Erythroblast (primary cell): ENCODE data around the gene CELF4.

ENCODE experiments used
- DNase-seq, 2 experiments: peaks; one replicate each; lab custom pipeline; 2025; lab: John Stamatoyannopoulos, UW
- GATA1 ChIP-seq: IDR thresholded peaks from 2 replicates; pipeline ENCODE4 v1.6.1; 2011; ENCODE audit warnings: low read depth, mild to moderate bottlenecking, control low read depth, low read length, moderate library complexity
- POLR2A ChIP-seq: IDR thresholded peaks from 2 replicates; pipeline ENCODE4 v1.6.1; 2011; ENCODE audit warnings: mild to moderate bottlenecking, low read length

CELF4 gene

DNA sequence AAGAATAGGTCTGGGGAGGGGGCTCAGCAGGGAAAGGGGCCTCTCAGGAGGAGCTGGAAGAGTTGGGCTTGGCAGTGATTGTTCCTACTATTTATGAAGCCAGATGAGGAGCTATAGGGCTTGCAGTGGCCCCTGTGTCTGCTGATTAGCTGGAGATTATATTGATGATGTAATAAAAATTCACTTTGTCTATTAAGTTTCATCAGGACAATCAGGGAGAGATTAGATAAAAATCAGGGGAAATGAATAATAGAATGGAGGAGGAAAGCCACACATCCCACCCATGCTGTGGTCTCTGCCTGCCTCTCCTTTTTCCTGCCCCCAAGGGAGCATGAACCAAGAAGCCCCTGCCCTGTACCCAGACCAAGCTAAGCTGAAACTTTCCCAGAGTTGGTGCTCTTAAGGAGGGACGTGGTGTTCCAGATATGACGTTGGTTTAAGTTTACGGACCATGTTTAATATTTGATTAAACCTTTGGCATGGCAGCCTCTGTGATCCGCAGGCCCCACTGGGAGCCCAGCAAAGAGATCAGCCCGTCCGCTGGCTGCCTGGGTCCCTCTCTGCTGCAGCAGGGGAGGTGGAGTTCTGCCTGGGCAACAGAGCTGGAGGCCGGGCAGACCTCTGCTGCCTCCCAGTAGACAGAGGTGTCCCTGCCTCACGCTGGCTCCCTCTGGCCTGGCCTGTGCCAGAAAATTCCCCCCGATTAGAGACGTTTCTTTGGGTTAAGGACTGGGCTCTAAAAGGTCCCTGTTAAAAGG is 15.3 kb downstream of the CELF4 start:
- no peak for DNase-seq
- TF ChIP-seq POLR2A, result no peak
- no peak for TF ChIP-seq GATA1

DNA sequence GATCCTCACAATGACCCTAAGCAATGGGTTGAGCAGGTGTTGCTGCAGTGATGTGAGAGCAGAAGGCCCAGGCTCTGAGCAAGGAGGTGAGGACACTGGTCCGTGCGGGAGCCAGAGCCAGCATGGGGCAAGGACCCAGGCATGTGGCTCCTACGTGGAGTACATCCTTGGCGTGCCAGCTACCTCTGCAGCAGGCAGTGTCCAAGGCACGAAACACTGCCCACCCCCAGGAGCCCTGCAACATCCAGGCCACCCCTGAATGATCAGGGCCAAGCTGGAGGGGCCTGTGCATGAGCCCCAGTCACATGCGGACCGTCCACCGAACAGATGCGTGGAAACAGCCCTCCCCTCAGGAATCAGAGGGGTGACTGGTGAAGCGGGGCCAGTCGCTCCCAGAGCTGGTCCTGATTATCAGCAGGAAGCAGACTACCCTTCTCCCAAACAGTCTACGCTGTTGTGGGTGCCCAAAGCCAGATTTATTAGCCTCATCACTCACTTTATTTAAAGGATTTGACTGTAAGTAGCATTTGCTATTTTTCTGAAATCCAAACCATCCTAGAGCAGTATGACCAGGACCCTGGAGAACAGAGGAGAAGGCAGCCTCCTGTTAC is 16.8 kb downstream of the CELF4 start:
- TF ChIP-seq POLR2A (no peak), GATA1 (no peak)
- DNase-seq, result no peak

- no peak for DNase-seq
- TF ChIP-seq GATA1 (no peak), POLR2A (no peak)
Measured at GRCh38 chr18:37547196-37547827, 18.3 kb downstream of the CELF4 start.

DNA sequence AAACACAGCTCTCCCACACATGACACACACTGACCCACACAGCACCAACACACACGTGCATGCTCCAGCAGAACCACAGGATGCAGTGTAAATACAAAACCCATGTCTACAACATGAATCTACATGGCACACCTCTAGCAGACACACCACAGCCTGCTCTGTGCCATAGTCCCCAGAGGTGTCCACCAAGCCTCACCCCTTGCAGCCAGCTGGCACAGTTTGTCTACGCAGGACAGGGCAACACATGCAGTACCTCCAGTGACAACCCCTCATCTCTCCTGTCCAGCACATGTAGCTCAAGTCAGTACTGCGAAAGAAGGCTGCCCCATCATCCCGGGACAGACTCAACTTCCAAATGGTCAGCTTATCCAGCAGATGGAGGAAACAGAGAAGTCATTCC is 18.9 kb downstream of the CELF4 start:
- no peak for DNase-seq
- no peak for TF ChIP-seq POLR2A
- TF ChIP-seq GATA1, result no peak

- TF ChIP-seq POLR2A, result no peak
- TF ChIP-seq GATA1, result no peak
- no peak for DNase-seq
Measured at GRCh38 chr18:37546272-37546537, 19.4 kb downstream of the CELF4 start.

DNA sequence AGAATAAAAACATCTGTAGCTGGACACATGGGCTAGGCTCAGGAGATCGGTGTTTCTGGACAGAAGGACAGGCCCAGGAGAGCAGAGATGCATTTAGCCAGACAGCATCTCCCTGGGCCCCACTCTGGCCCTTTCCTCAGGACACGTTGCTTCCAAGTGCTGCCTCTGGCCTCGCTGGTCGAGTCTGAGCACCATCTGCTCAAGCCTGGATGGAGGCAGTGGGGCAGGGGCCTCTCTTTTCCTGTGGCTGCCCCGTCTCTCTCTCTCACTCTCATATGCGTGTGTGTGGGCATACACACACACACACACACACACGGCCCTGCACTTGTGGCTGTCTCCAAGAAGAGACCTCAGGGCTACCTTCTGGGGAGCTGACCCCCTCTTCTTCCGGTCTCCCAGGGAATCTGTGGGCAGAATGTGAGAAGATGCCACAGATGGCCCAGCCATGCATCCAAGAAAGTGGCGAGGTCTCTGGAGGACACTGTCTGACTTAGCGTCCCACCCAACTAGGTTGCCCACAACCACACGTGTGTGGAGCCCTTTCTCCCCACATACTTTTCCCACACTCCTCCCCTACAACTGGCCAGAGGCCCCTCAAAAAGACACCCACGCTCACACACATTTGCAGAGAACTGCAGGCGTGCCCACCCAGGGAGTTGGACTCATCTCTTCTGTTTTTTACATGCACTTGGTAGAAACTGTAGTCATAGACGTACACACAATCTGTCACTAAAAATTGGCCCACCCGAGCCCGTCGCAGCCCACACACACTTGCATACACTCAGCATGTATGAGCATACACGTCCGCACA is 19.9 kb downstream of the CELF4 start:
- no peak for DNase-seq
- TF ChIP-seq GATA1, result no peak
- TF ChIP-seq POLR2A, result no peak

DNA sequence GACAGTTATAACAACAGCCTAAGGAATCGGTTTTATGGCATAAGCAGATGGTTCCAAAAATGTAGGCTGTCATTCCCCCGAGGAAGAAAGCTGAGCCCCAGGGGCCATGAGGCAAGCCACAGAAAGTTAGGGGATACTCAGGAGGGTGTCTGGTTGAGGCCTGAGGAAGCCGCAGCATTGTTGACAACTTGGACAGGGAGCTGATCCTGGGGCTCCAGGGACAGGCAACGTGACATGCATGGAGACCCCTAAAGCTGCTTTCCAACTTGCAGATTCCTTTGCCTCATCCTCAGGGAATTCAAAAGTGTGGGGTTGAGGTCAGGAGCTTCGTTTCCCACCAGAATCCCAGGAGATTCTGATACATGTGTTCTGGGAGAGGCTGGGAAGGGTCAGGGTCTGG is 20.9 kb downstream of the CELF4 start:
- DNase-seq, result no peak
- no peak for TF ChIP-seq GATA1
- no peak for TF ChIP-seq POLR2A

GRCh38 chr18:37544217-37544616 is 21.4 kb downstream of the CELF4 start:
- no peak for DNase-seq
- TF ChIP-seq POLR2A, result no peak
- no peak for TF ChIP-seq GATA1

GRCh38 chr18:37543321-37543720 is 22.3 kb downstream of the CELF4 start:
- TF ChIP-seq GATA1 (no peak), POLR2A (no peak)
- DNase-seq, result no peak

GRCh38 chr18:37541517-37541916 is 24.1 kb downstream of the CELF4 start:
- DNase-seq, result no peak
- TF ChIP-seq GATA1, result no peak
- TF ChIP-seq POLR2A, result no peak

DNA sequence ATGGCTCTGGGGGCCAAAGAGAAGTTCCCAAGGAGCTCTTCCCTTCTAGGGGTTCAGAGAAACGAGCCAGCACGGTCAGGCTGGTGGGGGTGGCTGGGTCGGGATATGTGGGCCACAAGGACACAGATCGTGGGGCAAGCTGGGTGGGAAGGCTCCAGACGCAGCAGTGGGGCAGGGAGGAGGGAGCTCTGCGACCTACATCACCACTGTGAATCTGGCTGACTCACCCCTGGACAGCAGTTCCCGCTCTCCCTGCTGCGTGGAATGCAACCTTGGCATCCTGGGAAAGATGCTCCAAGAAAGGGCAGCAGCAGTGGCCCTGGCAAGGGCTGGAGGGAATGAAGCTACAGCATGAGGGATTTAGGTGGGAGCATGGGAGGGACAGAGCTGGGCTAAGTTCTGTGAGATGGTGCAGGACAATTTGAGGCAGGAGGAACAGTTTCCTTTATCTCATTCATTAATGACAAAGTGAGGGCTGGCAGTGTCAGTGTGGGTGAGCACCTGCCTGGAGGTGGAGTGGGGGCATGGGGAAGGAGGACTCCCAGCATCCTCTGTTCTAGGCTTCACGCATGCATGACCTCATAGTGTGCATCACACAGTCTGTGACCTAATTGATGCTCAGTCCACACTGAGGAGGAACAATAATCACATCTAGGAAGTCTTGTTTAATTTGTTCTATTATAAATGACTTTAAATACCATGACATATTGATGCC is 25.0 kb downstream of the CELF4 start:
- TF ChIP-seq POLR2A (no peak), GATA1 (no peak)
- no peak for DNase-seq

DNA sequence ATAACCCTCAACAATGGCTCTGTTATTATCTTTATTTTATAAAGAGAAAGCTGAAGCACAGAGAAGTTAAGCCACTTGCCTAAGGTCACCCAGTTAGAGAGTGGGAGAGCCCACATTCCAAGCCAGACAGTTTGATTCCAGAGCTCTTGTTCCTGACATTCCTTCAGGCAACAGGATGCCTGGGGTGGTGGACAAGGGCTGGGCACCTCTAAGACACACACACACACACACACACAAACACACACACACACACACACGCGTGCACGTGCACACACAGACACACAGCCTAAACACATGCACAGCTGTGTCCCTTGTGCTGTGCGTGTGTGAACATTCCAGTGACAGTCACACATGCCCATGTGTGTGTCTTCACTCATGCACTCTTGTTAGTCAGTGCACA is 26.4 kb downstream of the CELF4 start:
- DNase-seq, result no peak
- TF ChIP-seq GATA1 (no peak), POLR2A (no peak)

- no peak for DNase-seq
- TF ChIP-seq GATA1, result no peak
- no peak for TF ChIP-seq POLR2A
Measured at GRCh38 chr18:37538526-37539205, 26.9 kb downstream of the CELF4 start.
